HCT116 (cell line): ENCODE measurements around the gene LTV1. TPM values are rescaled to one million over a fixed set of nuclear protein-coding genes. Genes with fewer than 3 reads are reported as not detected.

Experiments
- ATAC-seq: fragments of 200-7000 bp; cut with Tn5 transposase; 2 replicates; pipeline ENCODE4 v1.9.1; 2020; ENCODE audit warnings: mild to moderate bottlenecking, moderate library complexity
- BruUV-seq: library from RNA; stranded (reverse); fragments of 400-500 nt; replicated peaks from 2 replicates; lab custom pipeline; 2021; lab: Mats Ljungman, UMichigan
- CTCF ChIA-PET: fragments of 300-600 bp; sonication (Branson Sonifier 250); formaldehyde crosslinking; loops from one replicate; lab custom pipeline; 2021; ENCODE audit warnings: antibody characterized with exemption; lab: Charles Lee
- POLR2A ChIA-PET: fragments of 300-600, 350-600 bp; sonication (Branson Sonifier 250); formaldehyde crosslinking; loops from one replicate; lab custom pipeline; 2021; ENCODE audit warnings: antibody characterized with exemption; lab: Charles Lee
- RAD21 ChIA-PET, 2 experiments: fragments of 300-600 bp; sonication (Branson Sonifier 250); formaldehyde crosslinking; loops; one replicate each; lab custom pipeline; 2023; ENCODE audit warnings: low total read pairs in 2 of 2; ENCODE audit not compliant: uncharacterized antibody in 2 of 2, unreplicated experiment in 2 of 2, low non-redundant PET in 1 of 2; lab: Charles Lee
- DNase-seq: peaks from one replicate; pipeline ENCODE4 v3.0.0-alpha.2; 2010; ENCODE audit warnings: low read depth, low spot score
- H2AFZ ChIP-seq: fragments of 200-600 bp; shearing (Covaris generic), sonication (generic); 2 replicates; pipeline ENCODE4 v1.6.1; 2017; ENCODE audit warnings: low read depth, mixed run types, mixed read lengths, antibody characterized with exemption, low read length; ENCODE audit not compliant: poor library complexity, severe bottlenecking
- H3K27ac ChIP-seq: 2 replicates; pipeline ENCODE4 v1.5.1; 2012; ENCODE audit warnings: low read depth, low read length
- H3K27me3 ChIP-seq: fragments of 200-600 bp; sonication (generic); 2 replicates; pipeline ENCODE4 v1.6.1; 2016; ENCODE audit warnings: mixed run types, low read length, mixed read lengths; ENCODE audit not compliant: insufficient read depth
- H3K36me3 ChIP-seq, 2 experiments: fragments of 200-500 bp in 1 of 2; fragments of 200-600 bp in 1 of 2; sonication (Bioruptor generic) in 1 of 2; sonication (generic) in 1 of 2; 2 replicates each; pipeline versions ENCODE4 v1.5.1 to v1.6.1; 2014 to 2016; ENCODE audit warnings: low read length in 2 of 2, inconsistent platforms in 1 of 2, mixed read lengths in 1 of 2, mixed run types in 1 of 2; ENCODE audit not compliant: insufficient read depth in 2 of 2, control insufficient read depth in 1 of 2
- H3K4me1 ChIP-seq, 2 experiments: fragments of 200-600 bp in 1 of 2; sonication (generic) in 1 of 2; 2 replicates each; pipeline versions ENCODE4 v1.5.1 to v1.6.1; 2012 to 2017; ENCODE audit warnings: low read length in 2 of 2, inconsistent platforms in 1 of 2, mild to moderate bottlenecking in 1 of 2, mixed read lengths in 1 of 2, mixed run types in 1 of 2, moderate library complexity in 1 of 2; ENCODE audit not compliant: insufficient read depth in 2 of 2, control insufficient read depth in 1 of 2
- H3K4me2 ChIP-seq: fragments of 200-600 bp; sonication (generic); 2 replicates; pipeline ENCODE4 v1.6.1; 2017; ENCODE audit warnings: mixed run types, low read length, mixed read lengths
- H3K4me3 ChIP-seq, 2 experiments: fragments of 200-600 bp in 1 of 2; sonication (generic) in 1 of 2; replicated peaks in 1 of 2; 2 replicates each; pipeline ENCODE4 v1.5.1; 2011 to 2016; ENCODE audit warnings: low read length in 2 of 2, control low read depth in 1 of 2, low read depth in 1 of 2, mild to moderate bottlenecking in 1 of 2, mixed read lengths in 1 of 2, mixed run types in 1 of 2
- H3K79me2 ChIP-seq: fragments of 200-600 bp; sonication (generic); 2 replicates; pipeline ENCODE4 v1.6.1; 2017; ENCODE audit warnings: mild to moderate bottlenecking, mixed run types, low read length, moderate library complexity, mixed read lengths; ENCODE audit not compliant: insufficient read depth
- H3K9ac ChIP-seq: fragments of 200-600 bp; sonication (generic); 2 replicates; pipeline ENCODE4 v1.6.1; 2016; ENCODE audit warnings: low read length, mixed read lengths
- H3K9me2 ChIP-seq: fragments of 200-600 bp; sonication (generic), shearing (Covaris generic); 2 replicates; pipeline ENCODE4 v1.6.1; 2017; ENCODE audit warnings: mixed run types, mild to moderate bottlenecking, moderate library complexity; ENCODE audit not compliant: insufficient read depth
- H3K9me3 ChIP-seq, 2 experiments: fragments of 200-500 bp in 1 of 2; fragments of 200-600 bp in 1 of 2; sonication (Bioruptor generic) in 1 of 2; sonication (generic) in 1 of 2; 2 replicates each; pipeline ENCODE4 v1.6.1; 2014 to 2017; ENCODE audit warnings: low read length in 2 of 2, mixed read lengths in 2 of 2, inconsistent platforms in 1 of 2, low read depth in 1 of 2, mild to moderate bottlenecking in 1 of 2, mixed run types in 1 of 2, moderate library complexity in 1 of 2; ENCODE audit not compliant: control insufficient read depth in 1 of 2, insufficient read depth in 1 of 2
- H4K20me1 ChIP-seq: fragments of 200-600 bp; sonication (generic), shearing (Covaris generic); 2 replicates; pipeline ENCODE4 v1.6.1; 2017; ENCODE audit warnings: mixed run types, mild to moderate bottlenecking, moderate library complexity; ENCODE audit not compliant: insufficient read depth
- ELF1 ChIP-seq: IDR thresholded peaks from 2 replicates; pipeline ENCODE4 v1.6.1; 2012; ENCODE audit warnings: low read depth, borderline replicate concordance
- EZH2phosphoT487 ChIP-seq: fragments of 200-600 bp; IDR thresholded peaks from 2 replicates; pipeline ENCODE4 v1.6.1; 2018; ENCODE audit warnings: antibody characterized with exemption, borderline replicate concordance
- JUND ChIP-seq: IDR thresholded peaks from 2 replicates; pipeline ENCODE4 v1.6.1; 2012
- MAX ChIP-seq: IDR thresholded peaks from 2 replicates; pipeline ENCODE4 v1.6.1; 2012
- POLR2A ChIP-seq: IDR thresholded peaks from 2 replicates; pipeline ENCODE4 v1.7.0; 2011; ENCODE audit warnings: borderline replicate concordance; ENCODE audit not compliant: insufficient read depth, insufficient read length; ENCODE audit errors: extremely low read depth
- POLR2AphosphoS5 ChIP-seq: IDR thresholded peaks from 2 replicates; pipeline ENCODE4 v1.6.1; 2011; ENCODE audit warnings: mild to moderate bottlenecking, low read depth, low read length, moderate library complexity
- RAD21 ChIP-seq: IDR thresholded peaks from 2 replicates; pipeline ENCODE4 v1.6.1; 2012; ENCODE audit warnings: low read depth, mild to moderate bottlenecking
- SIN3A ChIP-seq: IDR thresholded peaks from 2 replicates; pipeline ENCODE4 v1.6.1; 2012; ENCODE audit warnings: low read depth
- SRF ChIP-seq: IDR thresholded peaks from 2 replicates; pipeline ENCODE4 v1.6.1; 2012; ENCODE audit warnings: low read depth
- TCF7L2 ChIP-seq: IDR thresholded peaks from 2 replicates; pipeline ENCODE4 v1.7.0; 2011; ENCODE audit warnings: borderline replicate concordance, inconsistent platforms; ENCODE audit not compliant: insufficient read depth, insufficient read length; ENCODE audit errors: extremely low read depth
- ZNF274 ChIP-seq: fragments of 200-500 bp; sonication (Bioruptor generic); IDR thresholded peaks from 2 replicates; pipeline ENCODE4 v1.6.1; 2014; ENCODE audit warnings: mild to moderate bottlenecking, low read depth, low read length, inconsistent platforms
- intact Hi-C: fragments of 100-400 bp; cut with micrococcal nuclease; formaldehyde crosslinking; loops from 2 replicates; pipeline ENCODE4 v1.10.0; 2022
- total RNA-seq: library from RNA; stranded (reverse); gene quantifications from one replicate; pipeline ENCODE4 v1.2.1, GENCODE V29; 2021; ENCODE audit not compliant: unreplicated experiment
- TF ChIP-seq, protein P1 (sequence below), 3 experiments: fragments of 200-600 bp in 1 of 3; sonication (generic) in 1 of 3; IDR thresholded peaks in 2 of 3; conservative IDR thresholded peaks in 1 of 3; 2 replicates each; pipeline ENCODE4 v1.5.1; 2012 to 2017; ENCODE audit warnings: low read depth in 2 of 3, low read length in 2 of 3, antibody characterized with exemption in 1 of 3, borderline replicate concordance in 1 of 3, control low read depth in 1 of 3, mild to moderate bottlenecking in 1 of 3, mixed read lengths in 1 of 3, mixed run types in 1 of 3, moderate library complexity in 1 of 3; ENCODE audit not compliant: insufficient read depth in 1 of 3

Gene LTV1
- total RNA-seq, 1 experiment from 2014 or later, result 40.3 TPM

DNA sequence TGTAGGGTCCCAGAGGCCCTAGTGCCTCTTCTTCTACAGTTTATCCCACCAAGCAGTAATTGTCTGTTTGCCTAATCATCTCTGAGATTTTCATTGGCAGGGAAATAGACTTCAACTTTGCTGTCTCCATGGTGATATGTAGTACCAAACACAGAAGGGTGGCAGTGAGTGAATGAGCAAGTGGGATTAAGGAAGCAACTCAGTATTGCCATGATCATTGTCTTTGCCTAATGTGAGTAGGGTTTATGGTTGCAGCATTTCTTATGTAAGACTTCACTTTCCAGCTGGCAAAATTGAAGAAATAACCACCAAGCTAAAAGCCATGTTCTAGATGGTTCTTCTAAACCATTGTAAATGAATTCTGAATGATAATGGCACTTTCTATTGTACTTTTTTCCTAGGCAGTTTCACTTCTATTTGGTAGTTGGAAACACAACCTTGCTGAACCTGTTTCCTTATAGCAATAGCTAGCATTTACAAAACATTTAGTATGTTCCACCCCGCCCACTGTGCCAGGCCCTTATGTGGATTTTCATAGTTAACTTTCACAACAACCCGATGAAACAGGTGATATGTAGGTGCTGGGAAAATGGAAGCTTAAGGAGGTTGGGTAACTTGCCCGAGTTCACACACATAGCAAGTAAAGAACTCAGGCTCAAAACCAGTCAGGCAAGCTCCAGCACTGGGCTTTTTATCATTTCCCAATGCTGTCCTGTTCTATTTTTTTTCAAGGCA is 53.2 kb downstream of the LTV1 start:
- Histone ChIP-seq H3K79me2 (no peaks in the 10 kb centered on the region), H2AFZ (no peak overlapping the region), H3K9me3 (no peaks in the 10 kb centered on the region), H3K4me2 (no peak overlapping the region), H3K9me2 (no peaks in the 10 kb centered on the region), H3K4me1 (no peaks in the 10 kb centered on the region), H3K36me3 (no peaks in the 10 kb centered on the region), H4K20me1 (no peaks in the 10 kb centered on the region), H3K9ac (no peak overlapping the region), H3K4me3 (no peak overlapping the region), H3K27me3 (no peaks in the 10 kb centered on the region), H3K27ac (no peak overlapping the region)
- no peak for TF ChIP-seq POLR2A
- no peak for TF ChIP-seq TCF7L2
- no peak for TF ChIP-seq JUND
- TF ChIP-seq, protein P1, sequence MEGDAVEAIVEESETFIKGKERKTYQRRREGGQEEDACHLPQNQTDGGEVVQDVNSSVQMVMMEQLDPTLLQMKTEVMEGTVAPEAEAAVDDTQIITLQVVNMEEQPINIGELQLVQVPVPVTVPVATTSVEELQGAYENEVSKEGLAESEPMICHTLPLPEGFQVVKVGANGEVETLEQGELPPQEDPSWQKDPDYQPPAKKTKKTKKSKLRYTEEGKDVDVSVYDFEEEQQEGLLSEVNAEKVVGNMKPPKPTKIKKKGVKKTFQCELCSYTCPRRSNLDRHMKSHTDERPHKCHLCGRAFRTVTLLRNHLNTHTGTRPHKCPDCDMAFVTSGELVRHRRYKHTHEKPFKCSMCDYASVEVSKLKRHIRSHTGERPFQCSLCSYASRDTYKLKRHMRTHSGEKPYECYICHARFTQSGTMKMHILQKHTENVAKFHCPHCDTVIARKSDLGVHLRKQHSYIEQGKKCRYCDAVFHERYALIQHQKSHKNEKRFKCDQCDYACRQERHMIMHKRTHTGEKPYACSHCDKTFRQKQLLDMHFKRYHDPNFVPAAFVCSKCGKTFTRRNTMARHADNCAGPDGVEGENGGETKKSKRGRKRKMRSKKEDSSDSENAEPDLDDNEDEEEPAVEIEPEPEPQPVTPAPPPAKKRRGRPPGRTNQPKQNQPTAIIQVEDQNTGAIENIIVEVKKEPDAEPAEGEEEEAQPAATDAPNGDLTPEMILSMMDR (IDR thresholded peaks at IDR 0.05 in 2 of 3, conservative IDR thresholded peaks at IDR 0.05 in 1 of 3; ENCODE audit: borderline replicate concordance in 1 of 3, insufficient read depth in 1 of 3, low read depth in 2 of 3, low read length in 2 of 3), result no peak
- TF ChIP-seq POLR2AphosphoS5, result no peak
- TF ChIP-seq ZNF274, result no peak
- TF ChIP-seq ELF1, result no peak
- no peak for TF ChIP-seq SRF
- TF ChIP-seq SIN3A, result no peak
- no peak for TF ChIP-seq EZH2phosphoT487
- TF ChIP-seq RAD21, result no peak
- TF ChIP-seq MAX, result no peak
- ChIA-PET RAD21 (no interaction called here), CTCF (no interaction called here), POLR2A (no interaction called here)
- no peak for ATAC-seq
- intact Hi-C loops, result no loop called here
- BruUV-seq, result no TSS peak
- DNase-seq, result no peak
